GM12873 (cell line): ENCODE measurements around the gene AGAP1.

ENCODE experiments used
- TF ChIP-seq, protein P1 (sequence below): IDR thresholded peaks from 2 replicates; pipeline ENCODE4 v1.5.1; 2012; ENCODE audit warnings: low read depth, mild to moderate bottlenecking, moderate library complexity, low read length, control low read depth; ENCODE audit not compliant: insufficient read depth; ENCODE audit errors: missing control alignments

The AGAP1 gene

DNA sequence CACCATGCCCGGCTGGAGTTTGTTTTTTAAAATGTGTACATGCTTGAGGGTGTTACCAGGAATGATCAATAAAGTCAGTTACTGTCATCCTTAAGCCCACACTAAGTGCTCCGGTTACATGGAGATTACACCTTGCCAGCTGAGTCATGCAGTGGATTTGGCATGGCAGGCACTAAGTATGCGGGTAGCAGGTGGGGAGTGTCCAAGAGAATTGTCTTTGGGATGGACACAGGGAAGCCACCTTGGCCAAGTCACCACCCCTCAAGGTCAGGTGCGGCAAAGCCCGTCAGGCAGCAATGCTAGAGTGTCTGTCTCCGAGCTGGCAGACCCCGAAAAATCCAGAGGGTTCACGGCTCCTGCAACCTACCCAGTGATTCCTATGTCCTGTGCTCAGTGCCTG is 619.6 kb downstream of the AGAP1 start:
- TF ChIP-seq, protein P1, sequence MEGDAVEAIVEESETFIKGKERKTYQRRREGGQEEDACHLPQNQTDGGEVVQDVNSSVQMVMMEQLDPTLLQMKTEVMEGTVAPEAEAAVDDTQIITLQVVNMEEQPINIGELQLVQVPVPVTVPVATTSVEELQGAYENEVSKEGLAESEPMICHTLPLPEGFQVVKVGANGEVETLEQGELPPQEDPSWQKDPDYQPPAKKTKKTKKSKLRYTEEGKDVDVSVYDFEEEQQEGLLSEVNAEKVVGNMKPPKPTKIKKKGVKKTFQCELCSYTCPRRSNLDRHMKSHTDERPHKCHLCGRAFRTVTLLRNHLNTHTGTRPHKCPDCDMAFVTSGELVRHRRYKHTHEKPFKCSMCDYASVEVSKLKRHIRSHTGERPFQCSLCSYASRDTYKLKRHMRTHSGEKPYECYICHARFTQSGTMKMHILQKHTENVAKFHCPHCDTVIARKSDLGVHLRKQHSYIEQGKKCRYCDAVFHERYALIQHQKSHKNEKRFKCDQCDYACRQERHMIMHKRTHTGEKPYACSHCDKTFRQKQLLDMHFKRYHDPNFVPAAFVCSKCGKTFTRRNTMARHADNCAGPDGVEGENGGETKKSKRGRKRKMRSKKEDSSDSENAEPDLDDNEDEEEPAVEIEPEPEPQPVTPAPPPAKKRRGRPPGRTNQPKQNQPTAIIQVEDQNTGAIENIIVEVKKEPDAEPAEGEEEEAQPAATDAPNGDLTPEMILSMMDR: no peak

DNA sequence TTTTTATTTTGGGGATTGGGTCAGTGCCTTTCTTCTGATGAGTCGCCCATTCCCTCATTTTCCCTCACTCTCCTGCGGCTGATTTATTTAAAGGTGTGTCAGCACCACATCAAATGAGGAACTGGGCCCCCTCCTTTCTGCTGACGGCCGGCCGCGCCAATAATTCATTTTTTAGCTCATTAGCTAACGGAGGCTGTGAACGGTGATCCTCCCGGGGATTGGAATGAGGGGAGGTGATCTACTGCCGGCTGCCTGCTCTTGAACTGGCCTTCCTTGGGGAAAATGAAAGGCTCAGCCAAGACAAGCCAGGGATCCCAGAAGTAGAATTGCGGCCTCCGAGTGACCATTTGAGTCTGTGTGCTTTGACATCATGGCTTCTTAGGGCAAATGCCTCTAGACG is 620.1 kb downstream of the AGAP1 start:
- TF ChIP-seq, protein P1: no peak

DNA sequence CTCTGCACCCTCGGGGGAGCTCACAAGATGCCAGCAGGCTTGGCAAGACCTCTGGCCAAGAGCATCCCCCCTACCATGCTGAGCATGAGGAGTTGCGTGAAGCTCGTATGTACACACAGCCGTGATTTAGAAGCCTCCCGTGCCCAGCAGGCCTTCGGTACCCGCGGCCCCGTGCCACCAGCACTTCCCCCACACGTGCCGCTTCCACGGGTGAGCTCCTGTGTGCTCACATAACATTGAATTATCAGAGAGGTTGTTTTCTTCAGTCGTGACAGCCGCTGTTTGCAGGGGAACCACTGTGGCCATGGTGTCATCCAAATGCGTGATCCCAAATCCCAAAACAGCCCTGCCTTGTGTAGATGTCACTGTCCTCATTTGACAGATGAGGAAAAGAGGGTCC is 621.1 kb downstream of the AGAP1 start:
- TF ChIP-seq, protein P1: no peak

DNA sequence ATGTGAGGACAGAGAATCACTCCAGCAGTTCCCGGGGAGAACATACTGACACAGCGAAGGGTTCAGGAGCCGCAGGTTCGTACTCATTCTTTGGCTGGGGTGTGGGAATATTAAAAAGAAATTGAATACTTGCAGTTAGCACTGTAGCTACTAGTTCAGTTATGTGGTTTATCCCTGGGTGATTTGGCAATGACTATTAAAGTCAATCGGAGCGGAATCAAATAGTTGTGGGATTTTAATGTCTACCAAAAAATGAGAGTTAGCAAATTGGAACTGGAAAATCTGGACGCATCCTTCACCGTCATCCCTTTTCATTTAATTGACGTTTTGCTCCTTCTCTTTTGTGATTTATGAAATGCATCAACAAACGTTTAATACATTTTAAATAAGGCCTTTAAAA is 623.6 kb downstream of the AGAP1 start:
- TF ChIP-seq, protein P1: no peak

DNA sequence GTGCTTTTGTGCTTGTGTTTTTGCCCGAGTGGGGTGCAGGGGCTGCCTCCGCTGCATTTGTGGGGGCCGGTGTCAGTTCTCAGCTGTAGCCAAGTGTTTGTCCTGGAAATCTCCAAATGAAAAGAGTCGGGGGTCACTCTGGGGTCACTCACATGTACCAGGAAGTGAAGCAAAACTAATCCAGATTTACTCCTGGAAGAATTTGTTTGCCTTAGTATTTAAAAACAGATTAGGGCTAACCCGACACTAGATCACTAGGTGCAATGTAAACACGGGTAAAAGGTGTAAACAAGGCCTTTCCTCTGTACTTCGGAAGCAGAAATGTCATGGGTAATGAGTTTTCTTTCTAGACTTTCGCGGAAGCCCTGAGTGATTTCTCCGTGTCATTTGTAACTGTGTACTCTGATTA is 624.0 kb downstream of the AGAP1 start:
- TF ChIP-seq, protein P1: no peak

DNA sequence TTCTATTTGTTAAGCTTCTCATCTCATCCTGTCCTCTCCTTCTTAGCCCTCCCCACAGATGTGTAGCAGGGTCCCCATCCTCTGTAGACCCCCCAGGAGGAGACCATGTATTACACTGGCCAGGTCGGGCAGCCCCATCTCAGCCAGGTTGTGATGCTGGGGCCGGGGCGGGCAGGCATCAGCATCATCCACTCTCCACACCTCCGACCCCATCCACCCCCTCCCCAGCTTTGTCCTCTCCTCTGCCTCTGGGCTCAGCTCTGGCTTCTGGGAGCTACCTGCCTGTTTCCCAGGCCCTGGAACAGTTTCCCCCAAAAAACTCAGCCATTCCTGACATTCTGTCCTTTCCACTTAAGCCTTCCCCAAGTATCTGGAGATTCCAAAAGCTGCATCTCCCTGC is 625.2 kb downstream of the AGAP1 start:
- TF ChIP-seq, protein P1: no peak

DNA sequence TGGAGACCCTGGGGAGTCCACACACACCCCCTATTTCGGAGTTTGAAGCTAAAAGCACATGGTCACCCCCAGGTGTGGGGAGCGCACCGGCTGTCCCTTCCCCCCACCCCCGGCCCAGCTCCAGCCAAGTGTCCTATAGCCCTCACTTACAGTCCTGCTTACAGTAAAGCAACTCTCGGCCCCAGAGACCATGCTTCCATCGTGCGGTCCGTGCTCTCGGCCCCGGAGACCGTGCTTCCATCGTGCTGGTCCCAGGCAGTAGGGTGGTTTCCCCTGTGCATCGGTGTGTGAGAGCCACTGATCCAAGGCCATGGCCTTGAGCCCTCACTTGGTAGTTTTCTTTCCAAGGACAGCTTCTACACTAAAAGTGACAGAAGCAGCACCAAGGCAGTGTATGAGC is 625.6 kb downstream of the AGAP1 start:
- TF ChIP-seq, protein P1: no peak
